Tibial nerve (tissue), 4 donors: ENCODE measurements around the gene ARL5C. TPM values are rescaled to one million over a fixed set of nuclear protein-coding genes. Genes with fewer than 3 reads are reported as not detected.

ENCODE experiments used
- DNase-seq, 2 donors: peaks; one replicate each; pipeline ENCODE4 v3.0.0-alpha.2; 2019; ENCODE audit warnings: low spot score in 2 of 2
- H3K27ac ChIP-seq, 4 donors: fragments of 200-600 bp; sonication (generic) in 3 of 4; one replicate each; pipeline ENCODE4 v1.5.1; 2017 to 2019; ENCODE audit warnings: mild to moderate bottlenecking in 1 of 4
- H3K27me3 ChIP-seq, 2 donors: fragments of 200-600 bp; sonication (generic) in 1 of 2; one replicate each; pipeline versions ENCODE4 v1.5.1 to v1.6.0; 2017 to 2019
- H3K36me3 ChIP-seq, 3 donors: fragments of 200-600 bp; sonication (generic); one replicate each; pipeline ENCODE4 v1.5.1; 2018 to 2019
- H3K4me1 ChIP-seq, 4 donors: fragments of 200-600 bp; sonication (generic) in 3 of 4; one replicate each; pipeline ENCODE4 v1.5.1; 2017 to 2019
- H3K4me3 ChIP-seq, 4 donors: fragments of 200-600 bp; sonication (generic) in 3 of 4; one replicate each; pipeline ENCODE4 v1.5.1; 2017 to 2019; ENCODE audit warnings: mild to moderate bottlenecking in 1 of 4, moderate library complexity in 1 of 4
- H3K9me3 ChIP-seq, 4 donors: fragments of 200-600 bp; sonication (generic) in 3 of 4; one replicate each; pipeline ENCODE4 v1.5.1; 2017 to 2019
- CTCF ChIP-seq, 5 experiments: fragments of 200-600 bp in 3 of 5; fragments of 450-650 bp in 2 of 5; sonication (generic) in 3 of 5; IDR thresholded peaks; one replicate each; pipeline ENCODE4 v1.5.1; 2016 to 2019; ENCODE audit warnings: antibody characterized with exemption in 5 of 5, mild to moderate bottlenecking in 3 of 5, moderate library complexity in 2 of 5
- EP300 ChIP-seq, 2 donors: sonication (generic); formaldehyde crosslinking; IDR thresholded peaks; one replicate each; pipeline ENCODE4 v1.6.1; 2017; ENCODE audit warnings: antibody characterized with exemption in 2 of 2, mild to moderate bottlenecking in 1 of 2
- POLR2A ChIP-seq, 2 donors: fragments of 450-650 bp; IDR thresholded peaks; one replicate each; pipeline ENCODE4 v1.6.1; 2017; ENCODE audit warnings: antibody characterized with exemption in 2 of 2, mild to moderate bottlenecking in 2 of 2, moderate library complexity in 2 of 2
- WGBS, 2 donors: methylation state at CpG; one replicate each; pipeline ENCODE4 v1.1.5; 2018; 5-methylcytosine and 5-hydroxymethylcytosine counted together
- total RNA-seq, 4 donors: library from RNA; depleted of rRNA; stranded (reverse); fragments of >200 nt; gene quantifications; one replicate each; pipeline ENCODE4 v1.1.0, GENCODE V29; 2016

ARL5C gene
- total RNA-seq, 4 donors from 2014 or later, result not detected

GRCh38 chr17:39150104-39150634 lies 15.8 kb downstream of the ARL5C start:
- TF ChIP-seq EP300 (IDR thresholded peaks at IDR 0.05) (no peak), CTCF (IDR thresholded peaks at IDR 0.05) (no peak), POLR2A (IDR thresholded peaks at IDR 0.05) (no peak)
- Histone ChIP-seq H3K4me3 (no peak overlapping the region), H3K36me3 (no peaks in the 10 kb centered on the region), H3K27ac (peak overlapping the region in 2 of 4 donors; percentile 64 to 94), H3K9me3 (no peaks in the 10 kb centered on the region), H3K4me1 (peaks cover 0 to 34% (median 19%) of the 10 kb centered on the region in 4 donors), H3K27me3 (peaks cover 0 to 21% of the 10 kb centered on the region in 2 donors)
- WGBS, 2 donors, result 48 to 56% methylated on average over 5 of the region's 5 CpGs
- no peak for DNase-seq

GRCh38 chr17:39147221-39148185 lies 18.5 kb downstream of the ARL5C start:
- Histone ChIP-seq H3K36me3 (no peaks in the 10 kb centered on the region), H3K27ac (peak overlapping the region in 1 of 4 donors; percentile 17), H3K9me3 (no peaks in the 10 kb centered on the region), H3K4me3 (no peak overlapping the region), H3K4me1 (peaks cover 0 to 49% (median 17%) of the 10 kb centered on the region in 4 donors), H3K27me3 (peaks cover 0 to 21% of the 10 kb centered on the region in 2 donors)
- DNase-seq, result peak; percentile 63 to 72
- WGBS, 2 donors, result 52 to 57% methylated on average over 13 of the region's 13 CpGs
- TF ChIP-seq EP300 (IDR thresholded peaks at IDR 0.05) (no peak), POLR2A (IDR thresholded peaks at IDR 0.05) (no peak), CTCF (IDR thresholded peaks at IDR 0.05) (no peak)

- peaks cover 0 to 12% of the 10 kb centered on the region in 2 donors for H3K27me3 ChIP-seq
- TF ChIP-seq CTCF (IDR thresholded peaks at IDR 0.05) (no peak), POLR2A (IDR thresholded peaks at IDR 0.05) (no peak), EP300 (IDR thresholded peaks at IDR 0.05) (no peak)
- DNase-seq, result no peak
- peaks cover 0 to 37% (median 11%) of the 10 kb centered on the region in 4 donors for H3K4me1 ChIP-seq
- H3K36me3 ChIP-seq, result no peaks in the 10 kb centered on the region
- H3K4me3 ChIP-seq, result no peak overlapping the region
- H3K27ac ChIP-seq, result peak overlapping the region in 1 of 4 donors; percentile 87
- peaks cover 0 to under 1% (median 0%) of the 10 kb centered on the region in 4 donors for H3K9me3 ChIP-seq
- 96 to 98% methylated on average over 3 of the region's 3 CpGs for WGBS, 2 donors
These were observed 19.7 kb downstream of the ARL5C start for GRCh38 chr17:39146273-39146672.

GRCh38 chr17:39145143-39145542 lies 20.8 kb downstream of the ARL5C start:
- H3K4me3 ChIP-seq, result no peak overlapping the region
- H3K36me3 ChIP-seq, result no peaks in the 10 kb centered on the region
- TF ChIP-seq POLR2A (IDR thresholded peaks at IDR 0.05) (no peak), EP300 (IDR thresholded peaks at IDR 0.05) (no peak), CTCF (IDR thresholded peaks at IDR 0.05) (no peak)
- H3K27ac ChIP-seq, result peak overlapping the region in 3 of 4 donors; percentile 30 to 87 (median 54)
- H3K9me3 ChIP-seq, result peaks cover 0 to 3% (median 0%) of the 10 kb centered on the region in 4 donors
- peaks cover 0 to 31% (median 5%) of the 10 kb centered on the region in 4 donors for H3K4me1 ChIP-seq
- DNase-seq, result no peak
- 65 to 80% methylated on average over 1 to 2 of the region's 3 CpGs for WGBS, 2 donors
- H3K27me3 ChIP-seq, result peaks cover 0 to under 1% of the 10 kb centered on the region in 2 donors
